Naive thymus-derived CD4-positive, alpha-beta T cell (primary cell): ENCODE data around the gene NEK10. TPM values are rescaled to one million over a fixed set of nuclear protein-coding genes. Genes with fewer than 3 reads are reported as not detected.

ENCODE experiments used
- ATAC-seq: fragments of 150-1000 bp; cut with Tn5 transposase; 2 replicates; pipeline ENCODE4 v1.10.0; 2021; ENCODE audit warnings: mild to moderate bottlenecking, moderate library complexity
- CTCF ChIA-PET: fragments of 350-600 bp; sonication (Branson Sonifier 250); formaldehyde crosslinking; loops from one replicate; lab custom pipeline; 2021; ENCODE audit warnings: antibody characterized with exemption; lab: Charles Lee
- POLR2A ChIA-PET: fragments of 350-600 bp; sonication (Branson Sonifier 250); formaldehyde crosslinking; loops from one replicate; lab custom pipeline; 2021; ENCODE audit warnings: antibody characterized with exemption, inconsistent platforms; lab: Charles Lee
- DNase-seq, 9 donors: peaks; one replicate each; pipeline versions ENCODE4 v3.0.0 to v3.0.0-alpha.2; 2020 to 2022; ENCODE audit warnings: mixed read lengths in 1 of 9
- H3K27ac ChIP-seq: one replicate; pipeline ENCODE4 v1.7.0; 2013; ENCODE audit warnings: mild to moderate bottlenecking, low read depth, low read length, moderate library complexity
- H3K27me3 ChIP-seq, 2 donors: one replicate each; pipeline ENCODE4 v1.7.0; 2013; ENCODE audit warnings: low read length in 2 of 2, mild to moderate bottlenecking in 2 of 2, moderate library complexity in 2 of 2; ENCODE audit not compliant: control insufficient read depth in 2 of 2, insufficient read depth in 2 of 2
- H3K36me3 ChIP-seq, 3 experiments: 1 replicate in 2 of 3; 2 replicates in 1 of 3; pipeline ENCODE4 v1.7.0; 2013; ENCODE audit warnings: low read length in 3 of 3, mild to moderate bottlenecking in 3 of 3, moderate library complexity in 1 of 3; ENCODE audit not compliant: insufficient read depth in 3 of 3, control insufficient read depth in 2 of 3
- H3K4me1 ChIP-seq, 2 donors: one replicate each; pipeline ENCODE4 v1.7.0; 2013; ENCODE audit warnings: low read length in 2 of 2, mild to moderate bottlenecking in 2 of 2, moderate library complexity in 1 of 2; ENCODE audit not compliant: control insufficient read depth in 2 of 2, insufficient read depth in 2 of 2
- H3K4me3 ChIP-seq: 2 replicates; pipeline ENCODE4 v1.7.0; 2013; ENCODE audit warnings: mild to moderate bottlenecking, low read length
- H3K9me3 ChIP-seq, 3 experiments: 1 replicate in 2 of 3; 2 replicates in 1 of 3; pipeline ENCODE4 v1.7.0; 2013; ENCODE audit warnings: low read length in 3 of 3; ENCODE audit not compliant: control insufficient read depth in 2 of 3
- H3K27ac Mint-ChIP-seq, 9 donors: one replicate each; pipeline ENCODE4 v1.8.0; 2020 to 2022; ENCODE audit warnings: mixed read lengths in 9 of 9, mild to moderate bottlenecking in 8 of 9, moderate library complexity in 5 of 9, inconsistent platforms in 2 of 9
- H3K27me3 Mint-ChIP-seq, 5 donors: one replicate each; pipeline ENCODE4 v1.8.0; 2021 to 2022; ENCODE audit warnings: mixed read lengths in 5 of 5, mild to moderate bottlenecking in 1 of 5
- H3K36me3 Mint-ChIP-seq, 5 donors: one replicate each; pipeline ENCODE4 v1.8.0; 2020 to 2022; ENCODE audit warnings: mixed read lengths in 5 of 5, mild to moderate bottlenecking in 3 of 5, inconsistent platforms in 1 of 5
- H3K4me1 Mint-ChIP-seq, 7 donors: one replicate each; pipeline ENCODE4 v1.8.0; 2020 to 2022; ENCODE audit warnings: mixed read lengths in 7 of 7, mild to moderate bottlenecking in 3 of 7, inconsistent platforms in 1 of 7
- H3K4me3 Mint-ChIP-seq, 10 donors: one replicate each; pipeline ENCODE4 v1.8.0; 2020 to 2022; ENCODE audit warnings: mild to moderate bottlenecking in 10 of 10, mixed read lengths in 10 of 10, moderate library complexity in 6 of 10, inconsistent platforms in 2 of 10
- H3K9me3 Mint-ChIP-seq, 11 donors: one replicate each; pipeline ENCODE4 v1.8.0; 2020 to 2022; ENCODE audit warnings: mixed read lengths in 11 of 11, mild to moderate bottlenecking in 4 of 11, inconsistent platforms in 1 of 11, moderate library complexity in 1 of 11
- intact Hi-C, 2 donors: fragments of 100-400 bp; cut with micrococcal nuclease; formaldehyde crosslinking; loops; one replicate each; pipeline ENCODE4 v1.15.1; 2023
- polyA plus RNA-seq, 2 donors: library from polyadenylated mRNA; unstranded; fragments of 300-500 nt; fragmentation: Illumina TruSeq; gene quantifications; one replicate each; pipeline ENCODE4 v1.2.3, GENCODE V29; 2021
- total RNA-seq, 6 experiments: library from RNA in 5 of 6; stranded (reverse) in 5 of 6; gene quantifications; 1 replicate in 5 of 6; 2 replicates in 1 of 6; pipeline ENCODE4 v1.2.3 and lab custom pipeline; 2021 to 2026

NEK10 gene
- total and polyA plus RNA-seq, 7 experiments from 2014 or later, result 0.64 to 2.0 (median 0.95) TPM; not detected in 2

DNA sequence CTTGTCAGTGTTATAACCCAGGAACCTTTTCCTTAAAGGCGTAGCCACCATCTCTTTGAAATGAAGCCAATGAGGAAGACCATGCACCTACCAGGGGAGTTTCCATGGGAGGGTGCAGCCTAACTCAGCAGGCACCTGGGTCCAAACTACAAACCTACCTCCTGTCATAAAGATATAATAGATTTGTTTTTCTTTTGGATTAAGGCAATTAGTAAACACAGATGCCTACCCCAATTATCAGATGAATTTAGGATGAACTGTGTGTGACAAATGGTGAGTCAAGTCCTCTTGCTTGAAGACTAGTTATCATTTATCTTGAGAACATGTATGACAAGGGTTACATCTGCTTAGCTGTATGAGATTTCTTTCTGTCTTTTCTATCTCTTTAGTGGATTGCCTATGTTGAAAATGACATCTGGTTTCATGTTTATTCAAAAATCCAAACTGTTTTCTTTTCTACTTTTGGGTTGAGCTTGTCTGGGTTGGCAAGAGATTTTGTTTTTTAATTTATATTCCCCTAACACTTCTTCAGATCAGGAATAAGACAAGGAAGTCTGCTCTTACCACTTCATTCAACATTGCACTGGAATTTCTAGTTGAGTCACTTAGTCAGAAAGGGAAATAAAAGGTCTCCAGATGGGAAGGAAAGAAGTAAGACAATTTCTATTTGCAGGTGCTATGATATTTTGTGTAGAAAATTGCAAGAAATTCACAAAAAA lies 149.9 kb downstream of the NEK10 start:
- no peaks in the 10 kb centered on the region for H3K9me3 Mint-ChIP-seq
- DNase-seq, result no peak
- H3K27ac Mint-ChIP-seq, result no peak overlapping the region
- CTCF ChIA-PET, result interaction anchor here (0.6 kb wide), 1 partner anchor 539 kb away, joined by 7 read pairs; no protein-coding TSS in a partner anchor
- Histone ChIP-seq H3K27me3 (no peaks in the 10 kb centered on the region), H3K4me3 (no peak overlapping the region), H3K27ac (no peak overlapping the region), H3K36me3 (no peaks in the 10 kb centered on the region), H3K9me3 (no peaks in the 10 kb centered on the region), H3K4me1 (no peaks in the 10 kb centered on the region)
- peaks cover 0 to 14% (median 13%) of the 10 kb centered on the region in 7 donors for H3K4me1 Mint-ChIP-seq
- no peak for ATAC-seq
- H3K36me3 Mint-ChIP-seq, result no peaks in the 10 kb centered on the region
- no peak overlapping the region for H3K4me3 Mint-ChIP-seq
- POLR2A ChIA-PET, result no interaction called here
- intact Hi-C loops, result no loop called here
- H3K27me3 Mint-ChIP-seq, result peaks cover 0 to 4% (median 0%) of the 10 kb centered on the region in 5 donors

DNA sequence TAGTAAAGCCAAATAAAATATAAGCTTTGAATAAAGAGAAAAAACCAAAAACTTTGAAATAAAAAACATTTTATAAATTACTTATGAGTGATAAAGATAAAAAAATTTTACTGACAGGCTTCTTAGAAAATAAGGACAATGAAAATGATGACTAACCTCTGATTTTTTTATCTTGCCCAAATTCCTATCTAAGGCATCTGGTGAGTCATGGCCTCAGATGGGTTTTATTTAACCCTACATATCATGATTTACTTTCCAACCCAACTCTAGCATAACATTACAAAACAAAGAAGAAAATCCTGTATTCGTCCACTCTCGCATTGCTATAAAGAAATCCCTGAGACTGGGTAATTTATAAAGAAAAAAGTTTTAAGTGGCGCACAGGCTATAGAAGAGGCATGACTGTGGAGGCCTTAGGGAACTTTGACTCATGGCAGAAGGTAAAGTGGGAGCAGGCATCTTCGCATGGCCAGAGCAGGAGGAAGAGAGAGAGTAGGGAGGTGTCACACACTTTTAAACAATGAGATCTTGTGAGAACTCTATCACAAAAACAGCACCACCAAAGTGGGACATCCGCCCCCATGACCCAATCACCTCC lies 152.1 kb downstream of the NEK10 start:
- DNase-seq (no peak), ATAC-seq (no peak)
- intact Hi-C loops, result no loop called here
- no peaks in the 10 kb centered on the region for H3K27me3 ChIP-seq
- H3K27ac ChIP-seq, result no peak overlapping the region
- no peak overlapping the region for H3K27ac Mint-ChIP-seq
- no peaks in the 10 kb centered on the region for H3K36me3 ChIP-seq
- H3K9me3 ChIP-seq, result no peaks in the 10 kb centered on the region
- ChIA-PET CTCF (no interaction called here), POLR2A (no interaction called here)
- no peak overlapping the region for H3K4me3 ChIP-seq
- no peaks in the 10 kb centered on the region for H3K36me3 Mint-ChIP-seq
- H3K4me1 ChIP-seq, result no peaks in the 10 kb centered on the region
- H3K27me3 Mint-ChIP-seq, result peaks cover 0 to 4% (median 0%) of the 10 kb centered on the region in 5 donors
- no peaks in the 10 kb centered on the region for H3K9me3 Mint-ChIP-seq
- no peaks in the 10 kb centered on the region for H3K4me1 Mint-ChIP-seq
- H3K4me3 Mint-ChIP-seq, result no peak overlapping the region

DNA sequence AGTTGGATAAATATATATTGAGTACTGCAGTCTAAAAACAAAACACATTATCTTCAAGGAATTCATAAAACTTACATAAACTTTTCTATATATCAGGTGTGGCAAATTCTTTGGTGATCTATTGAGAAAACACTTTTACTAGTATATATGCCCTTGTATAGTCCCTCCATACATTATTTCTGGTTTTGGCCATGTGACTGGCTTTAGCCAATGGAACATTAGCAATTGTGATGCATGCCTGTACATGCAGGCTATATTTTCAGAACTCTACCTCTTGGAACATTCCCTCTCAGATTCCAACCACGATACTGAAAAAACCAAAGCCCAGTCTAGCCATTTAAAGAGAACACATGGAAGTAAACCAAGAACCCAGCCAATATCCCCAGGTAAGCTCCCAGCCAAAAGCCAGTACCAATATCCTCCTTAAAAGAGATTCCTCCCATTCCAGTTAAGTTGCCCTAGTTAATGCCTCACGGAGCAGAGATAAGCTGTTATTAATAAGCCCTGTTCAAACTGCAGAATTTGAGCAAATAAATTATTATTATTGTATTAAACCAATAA lies 152.8 kb downstream of the NEK10 start:
- peaks cover 0 to 4% (median 0%) of the 10 kb centered on the region in 5 donors for H3K27me3 Mint-ChIP-seq
- H3K36me3 Mint-ChIP-seq, result no peaks in the 10 kb centered on the region
- ChIA-PET POLR2A (no interaction called here), CTCF (no interaction called here)
- H3K4me1 Mint-ChIP-seq, result no peaks in the 10 kb centered on the region
- intact Hi-C loops, result no loop called here
- DNase-seq (no peak), ATAC-seq (no peak)
- Histone ChIP-seq H3K4me3 (no peak overlapping the region), H3K36me3 (no peaks in the 10 kb centered on the region), H3K27me3 (no peaks in the 10 kb centered on the region), H3K27ac (no peak overlapping the region), H3K9me3 (no peaks in the 10 kb centered on the region), H3K4me1 (no peaks in the 10 kb centered on the region)
- H3K27ac Mint-ChIP-seq, result no peak overlapping the region
- H3K9me3 Mint-ChIP-seq, result no peaks in the 10 kb centered on the region
- no peak overlapping the region for H3K4me3 Mint-ChIP-seq

DNA sequence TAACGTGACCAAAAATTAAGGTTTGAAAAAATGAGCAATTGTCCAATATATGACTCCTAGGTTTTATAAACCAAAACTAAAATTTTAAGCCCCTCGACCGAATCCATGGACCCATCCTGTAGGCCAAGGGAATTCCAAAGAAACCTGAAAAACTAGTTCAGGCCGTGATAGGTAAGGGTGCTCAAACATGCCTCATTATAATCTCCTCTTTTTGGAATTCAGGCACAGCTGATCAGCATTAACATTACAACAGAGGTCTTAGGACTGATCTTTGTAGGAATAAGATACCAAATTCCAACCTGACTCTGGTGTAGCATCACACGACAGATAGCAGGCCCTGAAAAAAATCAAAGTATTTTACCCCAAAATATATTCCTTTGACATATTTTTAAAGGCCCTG lies 155.7 kb downstream of the NEK10 start:
- no peaks in the 10 kb centered on the region for H3K9me3 ChIP-seq
- no peaks in the 10 kb centered on the region for H3K36me3 ChIP-seq
- no peaks in the 10 kb centered on the region for H3K27me3 ChIP-seq
- Mint-ChIP-seq H3K9me3 (no peaks in the 10 kb centered on the region), H3K4me1 (no peaks in the 10 kb centered on the region), H3K27me3 (peaks cover 0 to 4% (median 0%) of the 10 kb centered on the region in 5 donors), H3K36me3 (no peaks in the 10 kb centered on the region), H3K27ac (no peak overlapping the region), H3K4me3 (no peak overlapping the region)
- no peaks in the 10 kb centered on the region for H3K4me1 ChIP-seq
- POLR2A ChIA-PET, result no interaction called here
- CTCF ChIA-PET, result no interaction called here
- no peak for DNase-seq
- ATAC-seq, result no peak
- no peak overlapping the region for H3K27ac ChIP-seq
- no peak overlapping the region for H3K4me3 ChIP-seq
- intact Hi-C loops, result no loop called here

DNA sequence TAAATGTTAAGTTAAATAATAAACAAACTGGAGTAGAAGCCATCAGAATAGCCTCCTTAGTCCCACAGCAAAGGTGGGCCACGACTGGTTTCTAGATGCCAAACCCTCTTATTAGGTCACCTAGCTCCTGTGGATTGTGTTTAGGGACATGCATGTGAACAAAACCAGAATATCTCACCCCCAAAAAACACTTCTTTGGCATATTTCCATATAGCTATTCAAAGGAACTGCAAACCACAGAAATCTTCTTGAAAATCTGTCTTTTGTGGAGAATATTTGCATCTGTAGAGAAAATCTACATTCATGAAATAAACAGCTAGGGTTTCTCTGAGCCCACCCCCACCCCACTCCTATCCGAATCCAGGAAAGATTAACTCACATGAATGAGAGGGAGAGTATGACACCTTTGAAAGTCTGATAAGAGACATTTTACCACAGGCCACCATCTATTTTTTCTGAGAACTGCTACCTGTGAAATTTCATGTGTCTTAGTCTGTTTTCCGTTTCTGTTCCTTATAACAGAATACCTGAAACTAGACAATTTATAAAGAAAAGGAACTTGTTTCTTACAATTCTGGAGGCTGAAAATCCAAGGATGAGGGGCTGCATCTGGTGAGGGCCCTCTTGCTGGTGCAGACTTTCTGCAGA lies 159.4 kb downstream of the NEK10 start:
- Histone ChIP-seq H3K9me3 (no peaks in the 10 kb centered on the region), H3K27me3 (no peaks in the 10 kb centered on the region), H3K4me1 (no peaks in the 10 kb centered on the region), H3K36me3 (no peaks in the 10 kb centered on the region), H3K4me3 (no peak overlapping the region), H3K27ac (no peak overlapping the region)
- ChIA-PET POLR2A (no interaction called here), CTCF (no interaction called here)
- peaks cover 0 to 3% (median 0%) of the 10 kb centered on the region in 5 donors for H3K36me3 Mint-ChIP-seq
- intact Hi-C loops, result no loop called here
- H3K27ac Mint-ChIP-seq, result no peak overlapping the region
- peaks cover 0 to 6% (median 0%) of the 10 kb centered on the region in 5 donors for H3K27me3 Mint-ChIP-seq
- H3K4me3 Mint-ChIP-seq, result no peak overlapping the region
- DNase-seq, result no peak
- peaks cover 0 to 5% (median 0%) of the 10 kb centered on the region in 11 donors for H3K9me3 Mint-ChIP-seq
- no peak for ATAC-seq
- no peaks in the 10 kb centered on the region for H3K4me1 Mint-ChIP-seq

DNA sequence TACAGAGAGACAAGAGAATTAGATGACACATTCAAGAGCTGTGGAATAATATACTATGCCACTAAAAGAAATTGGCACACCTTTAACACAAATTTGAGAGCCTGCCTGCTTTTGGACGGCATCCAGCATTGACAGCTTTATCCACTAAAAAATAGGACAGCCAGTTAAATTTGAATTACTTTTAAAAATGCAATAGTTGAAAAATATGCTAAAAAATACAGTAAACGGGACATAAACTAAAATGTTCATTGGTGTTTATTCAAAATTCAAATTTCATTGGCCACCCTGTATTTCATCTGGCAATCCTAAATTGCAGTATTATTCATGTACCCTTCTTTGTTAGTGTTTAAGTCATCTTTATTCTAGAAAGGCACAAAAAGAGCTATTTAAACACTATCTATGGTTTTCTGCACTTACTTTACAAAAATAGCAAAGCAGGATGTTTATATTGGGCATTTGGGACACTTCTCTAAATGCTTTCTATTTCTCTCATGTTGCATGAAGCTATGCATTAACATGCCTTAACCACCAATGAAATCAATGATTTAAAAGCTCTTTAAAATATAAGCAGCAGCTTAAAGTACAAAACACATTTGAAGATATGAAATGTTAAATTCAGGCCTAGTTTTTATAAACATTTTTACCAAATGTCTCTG lies 160.1 kb downstream of the NEK10 start:
- ChIA-PET POLR2A (no interaction called here), CTCF (no interaction called here)
- Mint-ChIP-seq H3K4me1 (no peaks in the 10 kb centered on the region), H3K4me3 (no peak overlapping the region), H3K27me3 (peaks cover 0 to 6% (median 0%) of the 10 kb centered on the region in 5 donors), H3K27ac (no peak overlapping the region), H3K36me3 (peaks cover 0 to 3% (median 0%) of the 10 kb centered on the region in 5 donors), H3K9me3 (peaks cover 0 to 5% (median 0%) of the 10 kb centered on the region in 11 donors)
- no peak for DNase-seq
- Histone ChIP-seq H3K4me1 (no peaks in the 10 kb centered on the region), H3K4me3 (no peak overlapping the region), H3K36me3 (no peaks in the 10 kb centered on the region), H3K27me3 (no peaks in the 10 kb centered on the region), H3K9me3 (no peaks in the 10 kb centered on the region), H3K27ac (no peak overlapping the region)
- ATAC-seq, result no peak
- intact Hi-C loops, result no loop called here
